ENCODE results near the gene PTPRK. TPM values are rescaled to one million over a fixed set of nuclear protein-coding genes. Genes with fewer than 3 reads are reported as not detected.

PTPRK gene
- total and polyA plus RNA-seq, 9 of the 15 experiments (the other 6 are each of a cell fraction or from before 2014, with no cell fraction given) = 0.04 to 0.51 TPM; not detected in 7

- no peak for DNase-seq (ENCODE audit: extremely low read depth in 1 of 4, low spot score in 3 of 4)
- Histone ChIP-seq H3K9me3 (replicated peaks; ENCODE audit: control insufficient read depth, insufficient read depth, low read depth, low read length) (no peaks in the 10 kb centered on the region; the same call in 1 of the 2 replicates), H3K9me1 (ENCODE audit: control insufficient read depth, insufficient read depth, low read length) (no peaks in the 10 kb centered on the region), H3K4me2 (ENCODE audit: insufficient read depth, low read length) (no peak overlapping the region), H3K27ac (ENCODE audit: extremely low read depth, low read depth, low read length) (no peak overlapping the region), H3K9ac (ENCODE audit: insufficient read depth in 1 of 2, low read depth in 2 of 2, low read length in 2 of 2) (no peak overlapping the region), H2AFZ (ENCODE audit: low read depth, low read length) (no peak overlapping the region), H3K4me3 (no peak overlapping the region), H3K36me3 (ENCODE audit: control insufficient read depth, insufficient read depth, low read length) (no peaks in the 10 kb centered on the region), H4K20me1 (replicated peaks; ENCODE audit: control insufficient read depth, insufficient read depth, low read length) (no peaks in the 10 kb centered on the region), H3K79me2 (ENCODE audit: control insufficient read depth, insufficient read depth, low read length) (no peaks in the 10 kb centered on the region), H3K27me3 (ENCODE audit: control insufficient read depth in 2 of 2, insufficient read depth in 2 of 2, low read length in 2 of 2) (no peaks in the 10 kb centered on the region), H3K4me1 (replicated peaks in 1 of 2; ENCODE audit: control insufficient read depth in 2 of 2, insufficient read depth in 2 of 2, low read length in 2 of 2) (no peaks in the 10 kb centered on the region)
- no peak for FAIRE-seq
- POLR2A ChIA-PET = no interaction called here
- in situ Hi-C loops (cut with MboI) (no loop called here), intact Hi-C loops (cut with micrococcal nuclease) (no loop called here)
- 0% methylated on average over 1 of the region's 1 CpG for WGBS (ENCODE audit: insufficient coverage, low coverage, missing lambda C conversion rate)
- TF ChIP-seq MECOM (CRISPR knock-in tag; IDR thresholded peaks at IDR 0.05) = no peak
- no TSS peak for BruUV-seq (replicated peaks)
- CTCF ChIA-PET (ENCODE audit: low intra/inter-chr PET ratio) = no interaction called here
- no peak for ATAC-seq
Measured at GRCh38 chr6:128394167-128394566, 126.2 kb downstream of the PTPRK start.

DNA sequence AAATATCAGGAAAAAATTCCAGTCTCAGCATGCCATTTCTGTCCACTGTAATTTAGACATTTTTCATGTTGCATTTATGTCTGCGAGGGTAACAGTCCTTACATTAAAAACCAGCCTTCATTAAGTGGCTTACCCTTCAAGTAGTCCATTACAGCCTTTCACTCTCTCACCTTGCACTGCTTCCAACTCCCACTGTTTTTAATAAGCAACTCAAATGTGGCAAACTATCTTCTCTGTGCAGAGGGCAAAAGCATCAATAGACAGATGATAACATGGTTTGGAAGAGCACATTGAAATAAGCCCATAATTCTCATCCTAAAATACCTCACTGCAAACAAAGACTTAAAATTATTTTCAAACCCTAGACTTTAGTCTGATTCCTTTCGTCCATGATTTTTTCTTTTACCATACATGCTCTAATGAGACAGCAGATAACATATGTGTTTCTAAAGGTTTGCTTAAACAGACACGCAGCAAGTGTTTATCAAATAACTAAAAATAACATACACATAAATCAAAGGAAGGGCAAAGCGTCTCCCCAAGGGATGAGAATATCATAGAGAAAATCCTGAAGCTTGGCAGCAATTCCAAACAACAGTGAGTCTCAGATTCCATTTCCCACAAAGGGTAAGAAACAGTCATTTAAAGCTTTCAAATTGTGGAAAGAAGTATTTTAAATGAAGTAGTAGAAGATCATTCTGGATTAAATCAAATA, 130.4 kb downstream of the PTPRK start:
- no peak for DNase-seq (ENCODE audit: extremely low read depth in 1 of 4, low spot score in 3 of 4)
- WGBS (ENCODE audit: insufficient coverage, low coverage, missing lambda C conversion rate) = 0% methylated on average over 4 of the region's 4 CpGs
- Histone ChIP-seq H3K36me3 (ENCODE audit: control insufficient read depth, insufficient read depth, low read length) (no peaks in the 10 kb centered on the region), H3K9ac (ENCODE audit: insufficient read depth in 1 of 2, low read depth in 2 of 2, low read length in 2 of 2) (no peak overlapping the region), H4K20me1 (replicated peaks; ENCODE audit: control insufficient read depth, insufficient read depth, low read length) (no peaks in the 10 kb centered on the region), H3K27me3 (ENCODE audit: control insufficient read depth in 2 of 2, insufficient read depth in 2 of 2, low read length in 2 of 2) (no peaks in the 10 kb centered on the region), H3K4me2 (ENCODE audit: insufficient read depth, low read length) (no peak overlapping the region), H3K4me3 (no peak overlapping the region), H3K4me1 (replicated peaks in 1 of 2; ENCODE audit: control insufficient read depth in 2 of 2, insufficient read depth in 2 of 2, low read length in 2 of 2) (no peaks in the 10 kb centered on the region), H3K9me1 (ENCODE audit: control insufficient read depth, insufficient read depth, low read length) (no peaks in the 10 kb centered on the region), H3K27ac (ENCODE audit: extremely low read depth, low read depth, low read length) (no peak overlapping the region), H3K79me2 (ENCODE audit: control insufficient read depth, insufficient read depth, low read length) (no peaks in the 10 kb centered on the region), H2AFZ (ENCODE audit: low read depth, low read length) (no peak overlapping the region), H3K9me3 (replicated peaks; ENCODE audit: control insufficient read depth, insufficient read depth, low read depth, low read length) (no peaks in the 10 kb centered on the region)
- BruUV-seq (replicated peaks) = no TSS peak
- FAIRE-seq = no peak
- ATAC-seq = no peak
- in situ Hi-C loops (cut with MboI) (no loop called here), intact Hi-C loops (cut with micrococcal nuclease) (no loop called here)
- ChIA-PET POLR2A (no interaction called here), CTCF (ENCODE audit: low intra/inter-chr PET ratio) (no interaction called here)
- no peak for TF ChIP-seq CTCFL (IDR thresholded peaks at IDR 0.05; ENCODE audit: borderline replicate concordance, insufficient read depth, low read depth, low read length, poor library complexity, severe bottlenecking)
- TF ChIP-seq ZNF253 (CRISPR knock-in tag; conservative IDR thresholded peaks at IDR 0.05) = no peak
- no peak for TF ChIP-seq CLOCK (CRISPR knock-in tag; IDR thresholded peaks at IDR 0.05; ENCODE audit: borderline replicate concordance)
- TF ChIP-seq IRF2 (CRISPR knock-in tag; IDR thresholded peaks at IDR 0.05) = no peak
- TF ChIP-seq RFX7 (CRISPR knock-in tag; IDR thresholded peaks at IDR 0.05) = no peak
- no peak for TF ChIP-seq BACH1 (tag; IDR thresholded peaks at IDR 0.05)
- TF ChIP-seq MCM3 (IDR thresholded peaks at IDR 0.05) = no peak
- TF ChIP-seq RBM34 (IDR thresholded peaks at IDR 0.05; ENCODE audit: borderline replicate concordance, insufficient read depth, low read length) = no peak
- no peak for TF ChIP-seq FOXP1 (CRISPR knock-in tag; IDR thresholded peaks at IDR 0.05)

Measured in K562 (cell line).